Suprapubic skin (tissue), 3 donors: Measurements from ENCODE around the gene TRMT61A.

ENCODE experiments used
- POLR2A ChIP-seq, 2 donors: fragments of 450-650 bp; IDR thresholded peaks; one replicate each; pipeline ENCODE4 v1.6.1; 2017; ENCODE audit warnings: antibody characterized with exemption in 2 of 2, mild to moderate bottlenecking in 2 of 2, moderate library complexity in 2 of 2
- TF ChIP-seq, protein P1 (sequence below), 2 donors: fragments of 200-600 bp in 1 of 2; fragments of 450-650 bp in 1 of 2; sonication (generic) in 1 of 2; IDR thresholded peaks; one replicate each; pipeline ENCODE4 v1.5.1; 2016 to 2019; ENCODE audit warnings: antibody characterized with exemption in 2 of 2, mild to moderate bottlenecking in 1 of 2, moderate library complexity in 1 of 2

DNA sequence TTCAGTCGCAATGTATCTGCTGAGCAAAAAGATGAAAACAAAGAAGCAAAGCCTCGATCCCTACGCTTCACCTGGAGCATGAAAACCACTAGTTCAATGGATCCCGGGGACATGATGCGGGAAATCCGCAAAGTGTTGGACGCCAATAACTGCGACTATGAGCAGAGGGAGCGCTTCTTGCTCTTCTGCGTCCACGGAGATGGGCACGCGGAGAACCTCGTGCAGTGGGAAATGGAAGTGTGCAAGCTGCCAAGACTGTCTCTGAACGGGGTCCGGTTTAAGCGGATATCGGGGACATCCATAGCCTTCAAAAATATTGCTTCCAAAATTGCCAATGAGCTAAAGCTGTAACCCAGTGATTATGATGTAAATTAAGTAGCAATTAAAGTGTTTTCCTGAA is 26.1 kb upstream of the TRMT61A start:
- TF ChIP-seq, protein P1, sequence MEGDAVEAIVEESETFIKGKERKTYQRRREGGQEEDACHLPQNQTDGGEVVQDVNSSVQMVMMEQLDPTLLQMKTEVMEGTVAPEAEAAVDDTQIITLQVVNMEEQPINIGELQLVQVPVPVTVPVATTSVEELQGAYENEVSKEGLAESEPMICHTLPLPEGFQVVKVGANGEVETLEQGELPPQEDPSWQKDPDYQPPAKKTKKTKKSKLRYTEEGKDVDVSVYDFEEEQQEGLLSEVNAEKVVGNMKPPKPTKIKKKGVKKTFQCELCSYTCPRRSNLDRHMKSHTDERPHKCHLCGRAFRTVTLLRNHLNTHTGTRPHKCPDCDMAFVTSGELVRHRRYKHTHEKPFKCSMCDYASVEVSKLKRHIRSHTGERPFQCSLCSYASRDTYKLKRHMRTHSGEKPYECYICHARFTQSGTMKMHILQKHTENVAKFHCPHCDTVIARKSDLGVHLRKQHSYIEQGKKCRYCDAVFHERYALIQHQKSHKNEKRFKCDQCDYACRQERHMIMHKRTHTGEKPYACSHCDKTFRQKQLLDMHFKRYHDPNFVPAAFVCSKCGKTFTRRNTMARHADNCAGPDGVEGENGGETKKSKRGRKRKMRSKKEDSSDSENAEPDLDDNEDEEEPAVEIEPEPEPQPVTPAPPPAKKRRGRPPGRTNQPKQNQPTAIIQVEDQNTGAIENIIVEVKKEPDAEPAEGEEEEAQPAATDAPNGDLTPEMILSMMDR (IDR thresholded peaks at IDR 0.05): no peak
- TF ChIP-seq POLR2A (IDR thresholded peaks at IDR 0.05): no peak
